ENCODE measurements around the gene CXCL9. TPM values are rescaled to one million over a fixed set of nuclear protein-coding genes. Genes with fewer than 3 reads are reported as not detected.
"Not testable (repeated sequence)": the region's sequence is repeated elsewhere in the genome, so short reads cannot be mapped to it uniquely, and the experiment has no call there.

Gene CXCL9
- total RNA-seq, 6 donors from 2014 or later, result 0.89 to 6.6 (median 1.3) TPM; not detected in 1

GRCh38 chr4:75963558-75963957 is 43.8 kb downstream of the CXCL9 start:
- no peak for DNase-seq
- H3K27me3 ChIP-seq, result no peaks in the 10 kb centered on the region
- no peaks in the 10 kb centered on the region for H3K4me1 ChIP-seq
- no peak overlapping the region for H3K4me3 ChIP-seq
- no peak overlapping the region for H3K27ac ChIP-seq
- no peak for ATAC-seq (ENCODE audit: low FRiP score in 2 of 2)
- 46 to 50% methylated on average over 2 of the region's 2 CpGs for WGBS, 2 donors
- no peaks in the 10 kb centered on the region for H3K9me3 ChIP-seq
- no peak for TF ChIP-seq EP300 (IDR thresholded peaks at IDR 0.05)
- no peak for TF ChIP-seq POLR2AphosphoS5 (IDR thresholded peaks at IDR 0.05)
- TF ChIP-seq CTCF (IDR thresholded peaks at IDR 0.05), result no peak
- TF ChIP-seq POLR2A (IDR thresholded peaks at IDR 0.05), result no peak
- H3K36me3 ChIP-seq, result peaks cover 26 to 96% (median 66%) of the 10 kb centered on the region in 4 donors

GRCh38 chr4:75962072-75962471 is 45.2 kb downstream of the CXCL9 start:
- H3K27ac ChIP-seq; ATAC-seq (ENCODE audit: low FRiP score in 2 of 2); H3K9me3 ChIP-seq; DNase-seq; H3K27me3 ChIP-seq; H3K4me1 ChIP-seq; H3K4me3 ChIP-seq: not testable (repeated sequence)
- peaks cover 34 to 96% (median 70%) of the 10 kb centered on the region in 4 donors for H3K36me3 ChIP-seq
- WGBS, 2 donors, result 98 to 99% methylated on average over 4 of the region's 4 CpGs

GRCh38 chr4:75958546-75958945 is 48.8 kb downstream of the CXCL9 start:
- not testable (repeated sequence) for H3K9me3 ChIP-seq; ATAC-seq (ENCODE audit: low FRiP score in 2 of 2); DNase-seq; H3K27me3 ChIP-seq; H3K4me3 ChIP-seq; H3K4me1 ChIP-seq; H3K27ac ChIP-seq
- H3K36me3 ChIP-seq, result peaks cover 36 to 96% (median 70%) of the 10 kb centered on the region in 4 donors
- WGBS, 2 donors, result 93 to 97% methylated on average over 7 of the region's 7 CpGs

- H3K9me3 ChIP-seq, result not testable (repeated sequence)
These were observed 52.5 kb downstream of the CXCL9 start for GRCh38 chr4:75954811-75955210.

GRCh38 chr4:75953509-75953908 is 53.8 kb downstream of the CXCL9 start:
- DNase-seq, result no peak
- 85 to 88% methylated on average over 2 of the region's 2 CpGs for WGBS, 2 donors
- Histone ChIP-seq H3K4me1 (no peaks in the 10 kb centered on the region), H3K9me3 (no peaks in the 10 kb centered on the region), H3K36me3 (peaks cover 40 to 84% (median 69%) of the 10 kb centered on the region in 4 donors), H3K27me3 (no peaks in the 10 kb centered on the region), H3K4me3 (no peak overlapping the region), H3K27ac (no peak overlapping the region)
- no peak for TF ChIP-seq POLR2AphosphoS5 (IDR thresholded peaks at IDR 0.05)
- no peak for TF ChIP-seq CTCF (IDR thresholded peaks at IDR 0.05)
- TF ChIP-seq EP300 (IDR thresholded peaks at IDR 0.05), result no peak
- TF ChIP-seq POLR2A (IDR thresholded peaks at IDR 0.05), result no peak
- no peak for ATAC-seq (ENCODE audit: low FRiP score in 2 of 2)

More at GRCh38 chr4:75954811-75955210, 52.5 kb downstream of the CXCL9 start:
- not testable (repeated sequence) for ATAC-seq (ENCODE audit: low FRiP score in 2 of 2); DNase-seq; H3K4me3 ChIP-seq; H3K27me3 ChIP-seq; H3K4me1 ChIP-seq; H3K27ac ChIP-seq
- peaks cover 40 to 93% (median 75%) of the 10 kb centered on the region in 4 donors for H3K36me3 ChIP-seq
- WGBS, 2 donors, result 87 to 94% methylated on average over 5 of the region's 5 CpGs

Other genes starting within 250 kb of the CXCL9 start
- not detected for gene PPEF2, start 105.1 kb downstream of the CXCL9 start, total RNA-seq
- 10 to 100 TPM; 14.4 to 45.6 (median 36.7) TPM for gene NAAA, start 66.5 kb downstream of the CXCL9 start, total RNA-seq
- 10 to 100 TPM; 23.2 to 32.3 (median 28.1) TPM for gene SDAD1, start 16.6 kb downstream of the CXCL9 start, total RNA-seq
- 1 to 10 TPM in 5 of 6 donors, under 1 TPM in 1; 0.46 to 7.3 (median 3.1) TPM for gene CXCL10, start 16.0 kb upstream of the CXCL9 start, total RNA-seq
- gene CXCL11, start 28.6 kb upstream of the CXCL9 start, total RNA-seq, result under 1 TPM in 3 of 6 donors, not detected in 3; 0.30 to 0.98 (median 0.31) TPM
- under 1 TPM in 1 of 6 donors, not detected in 5; 0.55 TPM for gene ART3, start 67.2 kb upstream of the CXCL9 start, total RNA-seq
- gene NUP54, start 140.9 kb upstream of the CXCL9 start, total RNA-seq, result 10 to 100 TPM; 13.7 to 42.0 (median 29.4) TPM
- 100 to 1,000 TPM; 103 to 190 (median 174) TPM for gene SCARB2, start 206.3 kb upstream of the CXCL9 start, total RNA-seq
- gene FAM47E, start 244.2 kb upstream of the CXCL9 start, total RNA-seq, result 10 to 100 TPM in 2 of 6 donors, 1 to 10 TPM in 4; 4.0 to 17.5 (median 6.5) TPM